Endothelial cell of umbilical vein (primary cell): ENCODE measurements around the gene CLDN16. TPM values are rescaled to one million over a fixed set of nuclear protein-coding genes. Genes with fewer than 3 reads are reported as not detected.

Experiments used
- BruUV-seq: library from RNA; stranded (reverse); fragments of 400-500 nt; replicated peaks from 2 replicates; lab custom pipeline; 2021; lab: Mats Ljungman, UMichigan
- CTCF ChIA-PET: fragments of 300-600, 350-600 bp; sonication (Branson Sonifier 250); formaldehyde crosslinking; loops from one replicate; lab custom pipeline; 2021; ENCODE audit warnings: antibody characterized with exemption, inconsistent platforms; lab: Charles Lee
- POLR2A ChIA-PET: fragments of 300-600, 350-600 bp; sonication (Branson Sonifier 250); formaldehyde crosslinking; loops from one replicate; lab custom pipeline; 2021; ENCODE audit warnings: antibody characterized with exemption, inconsistent platforms; lab: Charles Lee
- DNase-seq: peaks from one replicate; pipeline ENCODE4 v3.0.0-alpha.2; 2011; ENCODE audit warnings: low read depth, low spot score
- FAIRE-seq: peaks from 2 replicates; lab custom pipeline; 2011; peaks lifted over from hg19 to GRCh38; lab: Jason Lieb, UNC
- H2AFZ ChIP-seq: 2 replicates; pipeline ENCODE4 v1.6.0; 2012; ENCODE audit warnings: low read depth, low read length, control low read depth, inconsistent platforms
- H3K27ac ChIP-seq: 2 replicates; pipeline ENCODE4 v1.5.1; 2011; ENCODE audit warnings: low read depth, mild to moderate bottlenecking, control low read depth, low read length, moderate library complexity; ENCODE audit not compliant: insufficient read depth
- H3K27me3 ChIP-seq, 2 experiments: 2 replicates each; pipeline versions ENCODE4 v1.6.0 to v1.6.1; 2011; ENCODE audit warnings: low read length in 2 of 2, mixed read lengths in 1 of 2; ENCODE audit not compliant: control insufficient read depth in 2 of 2, insufficient read depth in 2 of 2
- H3K36me3 ChIP-seq, 2 experiments: 2 replicates in 1 of 2; 3 replicates in 1 of 2; pipeline ENCODE4 v1.5.1; 2011; ENCODE audit warnings: low read length in 2 of 2, mild to moderate bottlenecking in 1 of 2, moderate library complexity in 1 of 2; ENCODE audit not compliant: control insufficient read depth in 2 of 2, insufficient read depth in 2 of 2; ENCODE audit errors: extremely low read depth in 1 of 2
- H3K4me1 ChIP-seq: 3 replicates; pipeline ENCODE4 v1.5.1; 2011; ENCODE audit warnings: mild to moderate bottlenecking, low read length; ENCODE audit not compliant: control insufficient read depth, insufficient read depth; ENCODE audit errors: extremely low read depth
- H3K4me2 ChIP-seq: 2 replicates; pipeline ENCODE4 v1.6.1; 2011; ENCODE audit warnings: low read length, control low read depth, mixed read lengths; ENCODE audit not compliant: insufficient read depth
- H3K4me3 ChIP-seq, 3 experiments: fragments of 200-600 bp in 1 of 3; sonication (generic), shearing (Covaris generic) in 1 of 3; replicated peaks in 1 of 3; 2 replicates each; pipeline ENCODE4 v1.5.1; 2011 to 2016; ENCODE audit warnings: control low read depth in 3 of 3, low read length in 3 of 3, mild to moderate bottlenecking in 2 of 3, inconsistent platforms in 1 of 3, low read depth in 1 of 3, moderate library complexity in 1 of 3; ENCODE audit not compliant: insufficient read depth in 1 of 3
- H3K79me2 ChIP-seq: 2 replicates; pipeline ENCODE4 v1.6.0; 2012; ENCODE audit warnings: low read length, inconsistent platforms; ENCODE audit not compliant: control insufficient read depth, insufficient read depth
- H3K9ac ChIP-seq: replicated peaks from 2 replicates; pipeline ENCODE3; 2011; ENCODE audit warnings: low read length, control low read depth; ENCODE audit not compliant: insufficient read depth; ENCODE audit errors: extremely low read depth
- H3K9me1 ChIP-seq: replicated peaks from 3 replicates; pipeline ENCODE4 v1.6.0; 2011; ENCODE audit warnings: mild to moderate bottlenecking, low read length; ENCODE audit not compliant: control insufficient read depth, insufficient read depth; ENCODE audit errors: extremely low read depth
- H3K9me3 ChIP-seq: replicated peaks from 2 replicates; pipeline ENCODE4 v1.5.1; 2012; ENCODE audit warnings: low read length, inconsistent platforms; ENCODE audit not compliant: control insufficient read depth, insufficient read depth
- H4K20me1 ChIP-seq: replicated peaks from 2 replicates; pipeline ENCODE3; 2011; ENCODE audit warnings: mild to moderate bottlenecking, low read length; ENCODE audit not compliant: control insufficient read depth, insufficient read depth; ENCODE audit errors: extremely low read depth
- EZH2 ChIP-seq: IDR thresholded peaks from 2 replicates; pipeline ENCODE4 v1.6.1; 2012; ENCODE audit warnings: borderline replicate concordance, low read depth, mild to moderate bottlenecking, moderate library complexity, low read length, inconsistent platforms; ENCODE audit not compliant: severe bottlenecking
- FOS ChIP-seq: IDR thresholded peaks from 2 replicates; pipeline ENCODE4 v1.6.1; 2011; ENCODE audit warnings: mild to moderate bottlenecking, low read length, moderate library complexity, borderline replicate concordance; ENCODE audit not compliant: insufficient read depth
- GATA2 ChIP-seq: IDR thresholded peaks from 2 replicates; pipeline ENCODE4 v1.7.0; 2011; ENCODE audit warnings: low read depth, mild to moderate bottlenecking, moderate library complexity, mixed read lengths, low read length; ENCODE audit not compliant: insufficient read length, insufficient read depth
- JUN ChIP-seq: IDR thresholded peaks from 2 replicates; pipeline ENCODE4 v1.6.1; 2011; ENCODE audit warnings: borderline replicate concordance, low read depth; ENCODE audit not compliant: insufficient read length, insufficient read depth
- MAX ChIP-seq: IDR thresholded peaks from 2 replicates; pipeline ENCODE4 v1.6.1; 2011; ENCODE audit not compliant: insufficient read depth, insufficient read length
- MYC ChIP-seq: IDR thresholded peaks from one replicate; pipeline ENCODE4 v1.6.1; 2011; ENCODE audit warnings: mild to moderate bottlenecking, low read depth, low read length
- POLR2A ChIP-seq: IDR thresholded peaks from 2 replicates; pipeline ENCODE4 v1.6.1; 2012; ENCODE audit warnings: low read depth, mild to moderate bottlenecking, control low read depth, low read length
- POLR2AphosphoS5 ChIP-seq: IDR thresholded peaks from 2 replicates; pipeline ENCODE4 v1.6.1; 2012; ENCODE audit warnings: low read depth, mild to moderate bottlenecking, control low read depth, low read length, moderate library complexity; ENCODE audit not compliant: insufficient read depth
- dilution Hi-C: fragments of 300-500 bp; cut with MboI; formaldehyde crosslinking; loops from one replicate; pipeline ENCODE4 v1.15.0; 2019; ENCODE audit warnings: low sequenced_read_pairs; ENCODE audit not compliant: extremely low pct_ligation_motif_present
- intact Hi-C: fragments of 100-400 bp; cut with micrococcal nuclease; formaldehyde crosslinking; loops from one replicate; pipeline ENCODE4 v1.10.0; 2022
- polyA plus RNA-seq, 4 experiments: library from polyadenylated mRNA; depleted of rRNA in 3 of 4; stranded (reverse) in 3 of 4; unstranded in 1 of 4; fragments of >200 nt; gene quantifications; 2 replicates each; pipeline versions ENCODE4 v1.2.1 to v1.2.3, GENCODE V29; 2011 to 2012; ENCODE audit warnings: missing spikeins in 1 of 4
- total RNA-seq: library from RNA; stranded (reverse); gene quantifications from 2 replicates; pipeline ENCODE4 v1.2.3, GENCODE V29; 2021
- TF ChIP-seq, protein P1 (sequence below), 2 donors: IDR thresholded peaks; 1 replicate in 1 of 2; 2 replicates in 1 of 2; pipeline ENCODE4 v1.5.1; 2011; ENCODE audit warnings: low read length in 2 of 2, mild to moderate bottlenecking in 2 of 2, moderate library complexity in 2 of 2, control low read depth in 1 of 2, inconsistent platforms in 1 of 2, low read depth in 1 of 2; ENCODE audit not compliant: insufficient read depth in 1 of 2; ENCODE audit errors: extremely low read depth in 1 of 2

Gene CLDN16
- total and polyA plus RNA-seq, 2 donors (not counting 3 experiments of a cell fraction or from before 2014, with no cell fraction given) = 0.01 TPM; not detected in 1

GRCh38 chr3:190456770-190457169 is 68.8 kb downstream of the CLDN16 start:
- H3K4me1 ChIP-seq = no peaks in the 10 kb centered on the region
- TF ChIP-seq GATA2 (no peak), POLR2AphosphoS5 (no peak), FOS (no peak), POLR2A (no peak), MYC (no peak), MAX (no peak), EZH2 (no peak), JUN (no peak)
- TF ChIP-seq, protein P1, sequence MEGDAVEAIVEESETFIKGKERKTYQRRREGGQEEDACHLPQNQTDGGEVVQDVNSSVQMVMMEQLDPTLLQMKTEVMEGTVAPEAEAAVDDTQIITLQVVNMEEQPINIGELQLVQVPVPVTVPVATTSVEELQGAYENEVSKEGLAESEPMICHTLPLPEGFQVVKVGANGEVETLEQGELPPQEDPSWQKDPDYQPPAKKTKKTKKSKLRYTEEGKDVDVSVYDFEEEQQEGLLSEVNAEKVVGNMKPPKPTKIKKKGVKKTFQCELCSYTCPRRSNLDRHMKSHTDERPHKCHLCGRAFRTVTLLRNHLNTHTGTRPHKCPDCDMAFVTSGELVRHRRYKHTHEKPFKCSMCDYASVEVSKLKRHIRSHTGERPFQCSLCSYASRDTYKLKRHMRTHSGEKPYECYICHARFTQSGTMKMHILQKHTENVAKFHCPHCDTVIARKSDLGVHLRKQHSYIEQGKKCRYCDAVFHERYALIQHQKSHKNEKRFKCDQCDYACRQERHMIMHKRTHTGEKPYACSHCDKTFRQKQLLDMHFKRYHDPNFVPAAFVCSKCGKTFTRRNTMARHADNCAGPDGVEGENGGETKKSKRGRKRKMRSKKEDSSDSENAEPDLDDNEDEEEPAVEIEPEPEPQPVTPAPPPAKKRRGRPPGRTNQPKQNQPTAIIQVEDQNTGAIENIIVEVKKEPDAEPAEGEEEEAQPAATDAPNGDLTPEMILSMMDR (IDR thresholded peaks at IDR 0.05; ENCODE audit: extremely low read depth in 1 of 2, insufficient read depth in 1 of 2, low read depth in 1 of 2, low read length in 2 of 2) = no peak
- H3K27ac ChIP-seq = no peak overlapping the region
- no peak overlapping the region for H3K4me3 ChIP-seq
- H2AFZ ChIP-seq = no peak overlapping the region
- intact Hi-C loops (no loop called here), dilution Hi-C loops (no loop called here)
- H3K9me3 ChIP-seq = no peaks in the 10 kb centered on the region
- POLR2A ChIA-PET = no interaction called here
- H3K36me3 ChIP-seq = no peaks in the 10 kb centered on the region
- no peaks in the 10 kb centered on the region for H3K9me1 ChIP-seq
- H3K4me2 ChIP-seq = no peak overlapping the region
- peaks cover 4 to 12% of the 10 kb centered on the region in 2 experiments for H3K27me3 ChIP-seq
- H3K79me2 ChIP-seq = no peaks in the 10 kb centered on the region
- no TSS peak for BruUV-seq
- no peak for DNase-seq
- FAIRE-seq = no peak
- CTCF ChIA-PET = interaction anchor here (0.8 to 1.4 kb wide), 4 partner anchors 13 to 248 kb away, joined by 3 to 5 read pairs (median 4); no protein-coding TSS in a partner anchor
- H4K20me1 ChIP-seq = no peaks in the 10 kb centered on the region
- H3K9ac ChIP-seq = no peak overlapping the region
